B cell (primary cell): ENCODE data around the gene SCP2.

Experiments
- EZH2 ChIP-seq: IDR thresholded peaks from 2 replicates; pipeline ENCODE4 v1.6.1; 2012; ENCODE audit warnings: borderline replicate concordance, low read depth, mild to moderate bottlenecking, moderate library complexity, low read length; ENCODE audit not compliant: insufficient read depth, poor library complexity, severe bottlenecking
- TF ChIP-seq, protein P1 (sequence below): fragments of 200-600 bp; IDR thresholded peaks from one replicate; pipeline ENCODE4 v1.8.0; 2022; ENCODE audit warnings: antibody characterized with exemption, mild to moderate bottlenecking

- no peak for TF ChIP-seq EZH2
- TF ChIP-seq, protein P1, sequence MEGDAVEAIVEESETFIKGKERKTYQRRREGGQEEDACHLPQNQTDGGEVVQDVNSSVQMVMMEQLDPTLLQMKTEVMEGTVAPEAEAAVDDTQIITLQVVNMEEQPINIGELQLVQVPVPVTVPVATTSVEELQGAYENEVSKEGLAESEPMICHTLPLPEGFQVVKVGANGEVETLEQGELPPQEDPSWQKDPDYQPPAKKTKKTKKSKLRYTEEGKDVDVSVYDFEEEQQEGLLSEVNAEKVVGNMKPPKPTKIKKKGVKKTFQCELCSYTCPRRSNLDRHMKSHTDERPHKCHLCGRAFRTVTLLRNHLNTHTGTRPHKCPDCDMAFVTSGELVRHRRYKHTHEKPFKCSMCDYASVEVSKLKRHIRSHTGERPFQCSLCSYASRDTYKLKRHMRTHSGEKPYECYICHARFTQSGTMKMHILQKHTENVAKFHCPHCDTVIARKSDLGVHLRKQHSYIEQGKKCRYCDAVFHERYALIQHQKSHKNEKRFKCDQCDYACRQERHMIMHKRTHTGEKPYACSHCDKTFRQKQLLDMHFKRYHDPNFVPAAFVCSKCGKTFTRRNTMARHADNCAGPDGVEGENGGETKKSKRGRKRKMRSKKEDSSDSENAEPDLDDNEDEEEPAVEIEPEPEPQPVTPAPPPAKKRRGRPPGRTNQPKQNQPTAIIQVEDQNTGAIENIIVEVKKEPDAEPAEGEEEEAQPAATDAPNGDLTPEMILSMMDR, result no peak
Observed at GRCh38 chr1:53075761-53076163, 148.7 kb downstream of the SCP2 start.
